Adrenal gland (tissue), 12 donors: ENCODE measurements around the gene ZCCHC14. TPM values are rescaled to one million over a fixed set of nuclear protein-coding genes. Genes with fewer than 3 reads are reported as not detected.
A peak's percentile ranks its signal among the peaks of the same experiment; 100 is the strongest.

Source experiments
- DNase-seq, 7 donors: peaks; one replicate each; pipeline ENCODE4 v3.0.0-alpha.2; 2019 to 2020
- H3K27ac ChIP-seq, 5 donors: fragments of 200-600 bp; sonication (generic) in 4 of 5; 1 replicate in 3 of 5; 2 replicates in 2 of 5; pipeline versions ENCODE4 v1.5.1 to v1.8.0; 2016 to 2020; ENCODE audit warnings: mild to moderate bottlenecking in 1 of 5
- H3K27me3 ChIP-seq: fragments of 200-600 bp; 2 replicates; pipeline ENCODE4 v1.8.0; 2021
- H3K36me3 ChIP-seq, 2 donors: fragments of 200-600 bp; replicated peaks in 1 of 2; 1 replicate in 1 of 2; 2 replicates in 1 of 2; pipeline versions ENCODE4 v1.5.1 to v1.8.0; 2018 to 2022
- H3K4me1 ChIP-seq, 2 donors: fragments of 200-600 bp; replicated peaks in 1 of 2; 1 replicate in 1 of 2; 2 replicates in 1 of 2; pipeline versions ENCODE4 v1.5.1 to v1.8.0; 2018 to 2021
- H3K4me3 ChIP-seq, 4 donors: fragments of 200-600 bp; sonication (generic) in 3 of 4; one replicate each; pipeline ENCODE4 v1.5.1; 2016 to 2018
- H3K9me3 ChIP-seq, 3 donors: fragments of 200-600 bp; sonication (generic) in 1 of 3; replicated peaks in 1 of 3; 1 replicate in 2 of 3; 2 replicates in 1 of 3; pipeline versions ENCODE4 v1.5.1 to v1.8.0; 2016 to 2021
- POLR2A ChIP-seq, 2 donors: fragments of 450-650 bp; IDR thresholded peaks; one replicate each; pipeline ENCODE4 v1.6.1; 2017; ENCODE audit warnings: antibody characterized with exemption in 2 of 2, mild to moderate bottlenecking in 2 of 2, moderate library complexity in 1 of 2
- WGBS, 4 donors: extraction: QIAGEN DNeasy Blood & Tissue Kit in 2 of 4; methylation state at CpG; one replicate each; pipeline versions ENCODE4 v1.1.5 to v1.1.7; 2013 to 2017; 5-methylcytosine and 5-hydroxymethylcytosine counted together
- intact Hi-C, 2 donors: fragments of 100-400 bp; cut with DNase I; formaldehyde crosslinking; loops; one replicate each; pipeline versions ENCODE4 v1.14.1 to v1.15.0; 2022 to 2023
- polyA plus RNA-seq, 3 donors: library from polyadenylated mRNA; stranded (reverse); fragments of 200-250 nt in 2 of 3; fragments of 350-450 nt in 1 of 3; fragmentation: Illumina TruSeq in 1 of 3; extraction: RNeasy Lipid Tissue Mini Kit (QIAGEN cat#74804) in 1 of 3; gene quantifications; one replicate each; pipeline ENCODE4 v1.2.3, GENCODE V29; 2013 to 2014
- total RNA-seq, 9 donors: library from RNA; depleted of rRNA in 4 of 9; stranded (reverse); fragments of >200 nt in 4 of 9; fragments of 120-200 nt in 1 of 9; fragmentation: NEBNext Ultra II Directional in 1 of 9; extraction: Animal tissue kit (Norgen Biotek cat#: 25700) in 1 of 9; gene quantifications; one replicate each; pipeline versions ENCODE4 v1.1.0 to v1.2.4, GENCODE V29; 2013 to 2023
- TF ChIP-seq, protein P1 (sequence below), 6 experiments: fragments of 450-650 bp in 4 of 6; fragments of 200-600 bp in 2 of 6; sonication (generic) in 1 of 6; IDR thresholded peaks; 1 replicate in 5 of 6; 2 replicates in 1 of 6; pipeline versions ENCODE4 v1.5.1 to v1.8.0; 2016 to 2021; ENCODE audit warnings: antibody characterized with exemption in 6 of 6, mild to moderate bottlenecking in 2 of 6, moderate library complexity in 1 of 6
- donor health status: healthy with polysubstance abuse.
- donor health status: Bipolar disorder and iron deficiency.
- donor health status: DM: yes; HTN: yes; CAD: no.
- donor health status: DM: no; HTN: no; CAD: no.
- donor health status: DM: no; HTN: no; CAD: no.
- donor health status: DM: yes; HTN: yes; CAD: no.

The ZCCHC14 gene
- total and polyA plus RNA-seq, 12 donors, result 10.6 to 49.8 (median 28.7) TPM

DNA sequence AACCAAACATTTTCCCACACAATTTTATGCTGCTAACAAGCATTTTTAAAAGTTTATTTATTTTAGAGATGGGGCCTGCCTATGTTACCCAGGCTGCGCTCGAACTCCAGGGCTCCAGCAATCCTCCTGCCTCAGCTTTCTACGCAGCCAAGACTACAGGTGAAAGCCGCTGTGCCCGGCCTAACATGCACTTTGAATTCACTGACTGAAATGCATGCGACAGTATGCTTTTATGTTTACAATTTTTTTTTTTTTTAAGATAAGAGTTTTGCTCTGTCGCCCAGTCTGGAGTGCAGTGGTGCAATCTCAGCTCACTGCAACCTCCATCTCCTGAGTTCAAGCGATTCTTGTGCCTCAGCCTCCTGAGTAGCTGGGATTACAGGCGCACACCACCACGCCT is 52.9 kb downstream of the ZCCHC14 start:
- no peak for DNase-seq
- 94 to 97% (median 96%) methylated on average over 10 of the region's 10 CpGs for WGBS, 4 donors
- no peaks in the 10 kb centered on the region for H3K27me3 ChIP-seq
- H3K27ac ChIP-seq, result no peak overlapping the region
- no peak overlapping the region for H3K4me3 ChIP-seq
- peaks cover 0 to 1% of the 10 kb centered on the region in 2 donors for H3K36me3 ChIP-seq
- intact Hi-C loops, result no loop called here
- no peaks in the 10 kb centered on the region for H3K9me3 ChIP-seq
- H3K4me1 ChIP-seq, result peaks cover 16 to 30% of the 10 kb centered on the region in 2 donors
- no peak for TF ChIP-seq POLR2A (IDR thresholded peaks at IDR 0.05)
- TF ChIP-seq, protein P1, sequence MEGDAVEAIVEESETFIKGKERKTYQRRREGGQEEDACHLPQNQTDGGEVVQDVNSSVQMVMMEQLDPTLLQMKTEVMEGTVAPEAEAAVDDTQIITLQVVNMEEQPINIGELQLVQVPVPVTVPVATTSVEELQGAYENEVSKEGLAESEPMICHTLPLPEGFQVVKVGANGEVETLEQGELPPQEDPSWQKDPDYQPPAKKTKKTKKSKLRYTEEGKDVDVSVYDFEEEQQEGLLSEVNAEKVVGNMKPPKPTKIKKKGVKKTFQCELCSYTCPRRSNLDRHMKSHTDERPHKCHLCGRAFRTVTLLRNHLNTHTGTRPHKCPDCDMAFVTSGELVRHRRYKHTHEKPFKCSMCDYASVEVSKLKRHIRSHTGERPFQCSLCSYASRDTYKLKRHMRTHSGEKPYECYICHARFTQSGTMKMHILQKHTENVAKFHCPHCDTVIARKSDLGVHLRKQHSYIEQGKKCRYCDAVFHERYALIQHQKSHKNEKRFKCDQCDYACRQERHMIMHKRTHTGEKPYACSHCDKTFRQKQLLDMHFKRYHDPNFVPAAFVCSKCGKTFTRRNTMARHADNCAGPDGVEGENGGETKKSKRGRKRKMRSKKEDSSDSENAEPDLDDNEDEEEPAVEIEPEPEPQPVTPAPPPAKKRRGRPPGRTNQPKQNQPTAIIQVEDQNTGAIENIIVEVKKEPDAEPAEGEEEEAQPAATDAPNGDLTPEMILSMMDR (IDR thresholded peaks at IDR 0.05), result no peak

DNA sequence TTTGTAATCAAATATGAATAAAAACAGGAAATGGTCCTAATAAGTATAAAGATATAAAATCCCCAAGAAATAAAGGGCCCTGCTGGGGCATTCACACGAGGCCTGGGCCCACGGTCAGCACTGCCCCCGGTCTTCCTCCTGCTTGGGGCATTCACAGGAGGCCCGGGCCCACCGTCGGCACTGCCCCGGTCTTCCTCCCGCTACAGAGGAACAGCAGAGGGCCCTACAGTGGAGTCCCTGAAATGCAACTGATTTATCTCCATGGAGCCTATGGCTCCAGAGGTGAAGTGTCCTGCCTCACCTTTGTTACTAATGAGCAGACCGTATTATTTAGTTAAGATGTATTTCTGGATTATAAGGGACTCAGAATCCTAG is 54.2 kb downstream of the ZCCHC14 start:
- no peak overlapping the region for H3K4me3 ChIP-seq
- H3K4me1 ChIP-seq, result peaks cover 16 to 32% of the 10 kb centered on the region in 2 donors
- no peaks in the 10 kb centered on the region for H3K27me3 ChIP-seq
- 85 to 89% (median 87%) methylated on average over 7 to 9 of the region's 9 CpGs for WGBS, 4 donors
- intact Hi-C loops, result no loop called here
- H3K9me3 ChIP-seq, result no peaks in the 10 kb centered on the region
- no peak for DNase-seq
- peak overlapping the region in 1 of 5 donors; percentile 21 for H3K27ac ChIP-seq
- TF ChIP-seq, protein P1 (IDR thresholded peaks at IDR 0.05), result no peak
- TF ChIP-seq POLR2A (IDR thresholded peaks at IDR 0.05), result no peak
- H3K36me3 ChIP-seq, result no peaks in the 10 kb centered on the region

DNA sequence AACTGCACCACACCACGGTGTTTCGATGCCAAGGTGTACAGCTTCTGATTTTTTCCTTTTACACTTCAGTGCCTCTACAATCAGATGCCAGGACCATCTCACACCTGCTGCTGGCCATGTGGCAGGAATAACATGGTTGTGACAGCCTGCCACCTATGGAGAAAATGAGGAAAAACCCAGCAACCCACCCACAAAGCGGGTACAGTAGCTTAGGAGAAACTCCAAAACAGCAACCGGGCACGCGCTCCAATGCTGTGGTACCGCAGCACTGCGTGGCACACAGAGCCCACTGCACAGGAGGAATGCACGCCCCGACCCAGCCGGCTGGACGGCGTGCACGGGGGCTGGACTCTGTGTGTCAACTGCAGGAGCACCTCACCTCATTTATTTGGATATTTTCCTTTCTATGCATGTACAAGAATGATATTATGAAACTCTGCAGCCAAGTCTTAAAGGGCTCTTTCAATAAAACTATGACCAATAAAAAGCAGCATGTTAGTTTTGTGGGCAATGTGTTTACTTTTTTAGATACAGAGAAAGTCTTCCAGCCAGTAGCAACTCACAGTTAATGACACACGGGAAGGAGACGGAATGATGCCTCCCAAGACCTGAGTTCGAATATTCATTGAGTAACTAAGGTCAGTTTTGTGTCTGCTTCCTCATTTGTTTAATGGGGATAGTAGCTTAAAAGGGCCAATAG is 54.8 kb downstream of the ZCCHC14 start:
- Histone ChIP-seq H3K27ac (no peak overlapping the region), H3K9me3 (no peaks in the 10 kb centered on the region), H3K4me1 (peaks cover 16 to 32% of the 10 kb centered on the region in 2 donors), H3K27me3 (no peaks in the 10 kb centered on the region), H3K4me3 (no peak overlapping the region), H3K36me3 (no peaks in the 10 kb centered on the region)
- intact Hi-C loops, result no loop called here
- 94 to 98% (median 96%) methylated on average over 16 to 17 of the region's 17 CpGs for WGBS, 4 donors
- DNase-seq, result no peak
- no peak for TF ChIP-seq POLR2A (IDR thresholded peaks at IDR 0.05)
- TF ChIP-seq, protein P1 (IDR thresholded peaks at IDR 0.05), result no peak

DNA sequence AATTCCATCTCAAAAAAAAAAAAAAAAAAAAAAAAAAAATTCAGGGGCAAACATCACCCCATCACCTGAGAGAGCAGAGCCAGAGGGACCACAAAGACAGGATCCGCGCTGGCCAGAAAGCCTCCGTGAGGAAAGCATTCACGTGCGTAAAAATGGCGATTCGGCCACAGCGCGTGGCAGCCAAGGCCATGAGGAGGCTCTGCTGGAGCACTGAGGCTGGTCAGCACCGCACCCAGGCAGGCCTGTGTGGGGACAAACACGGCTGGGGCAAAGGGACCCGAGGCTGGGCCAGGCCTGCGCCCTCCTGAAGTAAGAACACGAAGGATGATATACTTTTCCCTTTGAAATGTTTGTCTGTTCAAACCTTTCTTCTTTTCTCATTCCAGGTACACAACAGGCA is 55.5 kb downstream of the ZCCHC14 start:
- no peaks in the 10 kb centered on the region for H3K27me3 ChIP-seq
- no peak overlapping the region for H3K4me3 ChIP-seq
- H3K4me1 ChIP-seq, result peaks cover 16 to 34% of the 10 kb centered on the region in 2 donors
- H3K36me3 ChIP-seq, result peaks cover 0 to 5% of the 10 kb centered on the region in 2 donors
- no peaks in the 10 kb centered on the region for H3K9me3 ChIP-seq
- no peak for TF ChIP-seq POLR2A (IDR thresholded peaks at IDR 0.05)
- TF ChIP-seq, protein P1 (IDR thresholded peaks at IDR 0.05), result no peak
- no peak for DNase-seq
- WGBS, 4 donors, result 90 to 94% (median 94%) methylated on average over 14 of the region's 14 CpGs
- H3K27ac ChIP-seq, result no peak overlapping the region
- intact Hi-C loops, result no loop called here
